NOMO-1 (cell line): ENCODE results near the gene CDC42BPA.
"Not testable (repeated sequence)": the region's sequence is repeated elsewhere in the genome, so short reads cannot be mapped to it uniquely, and the experiment has no call there.

Experiments
- DNase-seq, 2 experiments: peaks; one replicate each; lab custom pipeline; 2025; ENCODE audit not compliant: unreplicated experiment in 2 of 2; lab: John Stamatoyannopoulos, UW

Gene CDC42BPA

GRCh38 chr1:227003165-227003564 lies 315.1 kb downstream of the CDC42BPA start:
- no peak for DNase-seq

DNA sequence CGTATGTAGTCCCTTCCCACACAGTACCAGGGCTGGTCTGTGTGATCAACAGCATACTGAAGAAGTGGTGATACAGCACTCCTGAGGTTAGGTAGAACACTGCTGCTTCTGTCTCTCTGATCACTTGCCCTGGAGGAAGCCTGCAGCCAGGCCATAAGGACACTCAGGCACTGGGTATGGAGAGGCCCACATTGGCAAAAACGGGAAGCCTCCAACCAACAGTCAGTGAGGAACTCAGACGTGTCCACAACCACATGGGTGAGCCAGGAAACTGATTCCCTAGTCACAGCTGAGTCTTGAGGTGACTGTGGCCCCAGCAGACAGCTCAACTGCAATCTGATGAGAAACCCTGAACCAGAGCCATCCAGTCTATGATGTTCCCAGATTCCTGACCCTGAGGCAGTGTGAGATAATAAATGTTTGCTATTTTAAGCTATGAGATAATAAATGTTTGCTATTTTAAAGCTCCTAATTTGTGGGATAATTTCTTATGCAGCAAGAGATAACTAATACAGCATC lies 315.7 kb downstream of the CDC42BPA start:
- DNase-seq: peak; percentile 7 to 24

- not testable (repeated sequence) for DNase-seq
Observed at GRCh38 chr1:226999579-226999978, 318.7 kb downstream of the CDC42BPA start.

DNA sequence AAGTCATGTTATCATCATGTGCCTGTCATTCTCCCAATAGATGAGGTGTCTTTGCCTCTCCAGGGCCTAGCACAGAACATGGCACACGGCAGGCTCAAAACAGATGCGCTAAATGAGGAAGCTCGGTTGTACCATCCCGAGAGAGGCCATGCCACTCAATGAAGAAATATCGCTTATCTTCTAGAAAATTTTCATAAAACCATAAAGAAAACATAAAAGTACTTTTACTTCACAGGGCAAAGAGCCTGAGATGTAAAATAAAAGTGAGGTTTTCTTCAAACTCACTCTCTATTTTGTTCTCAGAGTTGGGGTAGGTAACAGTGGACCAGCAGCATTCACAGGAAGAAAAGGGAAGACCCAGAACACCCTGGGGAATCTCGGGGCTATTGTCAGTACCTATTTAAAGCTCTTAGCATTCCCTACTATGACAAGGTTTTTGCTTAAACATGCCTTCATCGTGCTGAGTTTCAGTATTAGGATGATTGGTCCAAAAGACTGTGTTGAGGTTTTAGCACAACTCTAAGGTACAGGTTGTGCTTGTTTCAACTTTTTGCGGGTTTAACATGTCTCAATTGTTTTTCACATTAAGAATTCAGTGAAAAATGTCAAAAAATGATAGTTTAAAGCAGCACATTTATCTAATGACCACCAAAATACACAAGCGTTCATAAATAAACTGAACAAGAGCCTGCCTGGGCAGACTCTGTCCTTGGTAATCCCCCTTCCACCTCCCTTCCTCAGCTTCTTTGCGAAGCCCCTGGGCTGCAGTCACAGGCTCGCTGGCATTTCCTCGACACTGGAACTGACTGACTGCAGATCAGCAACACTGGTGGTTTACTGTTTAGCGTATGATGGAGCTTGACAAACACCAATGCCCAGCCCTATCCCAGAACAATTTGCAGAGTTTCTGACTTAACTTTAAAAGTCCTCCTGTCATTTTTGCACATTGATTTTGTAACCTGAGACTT lies 322.6 kb downstream of the CDC42BPA start:
- DNase-seq: no peak

- DNase-seq: no peak
Observed at GRCh38 chr1:226994586-226995364, 323.5 kb downstream of the CDC42BPA start.

GRCh38 chr1:226993814-226994585 lies 324.3 kb downstream of the CDC42BPA start:
- DNase-seq: no peak

GRCh38 chr1:226991920-226992319 lies 326.4 kb downstream of the CDC42BPA start:
- no peak for DNase-seq

DNA sequence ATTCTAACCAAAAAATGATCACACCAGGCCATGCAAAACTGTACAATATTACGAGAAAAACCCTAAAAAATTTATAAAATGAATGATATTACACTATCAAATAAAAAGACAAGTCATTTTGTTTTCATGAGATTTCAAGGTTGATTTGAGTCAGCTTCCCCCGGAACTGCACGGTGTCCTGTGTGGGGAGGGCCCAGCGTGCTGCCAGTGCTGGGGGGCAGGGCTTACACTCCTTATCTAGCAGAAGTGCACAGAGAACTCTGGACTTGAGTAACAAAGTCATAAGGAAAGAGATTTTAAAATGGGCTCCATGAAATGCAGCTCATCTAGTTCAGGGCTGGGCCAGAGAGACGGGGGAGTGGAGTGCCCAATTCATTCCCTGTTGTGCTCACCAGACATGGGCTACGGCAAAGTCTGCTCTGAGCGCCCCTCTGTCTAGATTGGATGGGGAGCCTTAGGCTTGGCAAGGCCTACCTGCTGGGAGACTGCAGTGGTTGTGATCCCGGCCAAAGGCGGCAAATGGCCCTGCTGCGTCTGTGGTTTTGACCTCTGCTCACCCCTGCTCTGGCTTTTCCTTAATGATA lies 328.1 kb downstream of the CDC42BPA start:
- peak; percentile 12 to 25 for DNase-seq

GRCh38 chr1:226989085-226989920 lies 329.0 kb downstream of the CDC42BPA start:
- peak in 1 of 2 experiments; percentile 10 for DNase-seq

GRCh38 chr1:226988334-226988666 lies 330.0 kb downstream of the CDC42BPA start:
- no peak for DNase-seq

GRCh38 chr1:226987623-226988333 lies 330.5 kb downstream of the CDC42BPA start:
- DNase-seq: no peak

- DNase-seq: no peak
Observed at GRCh38 chr1:226987179-226987536, 331.1 kb downstream of the CDC42BPA start.

GRCh38 chr1:226986496-226987178 lies 331.7 kb downstream of the CDC42BPA start:
- DNase-seq: no peak

DNA sequence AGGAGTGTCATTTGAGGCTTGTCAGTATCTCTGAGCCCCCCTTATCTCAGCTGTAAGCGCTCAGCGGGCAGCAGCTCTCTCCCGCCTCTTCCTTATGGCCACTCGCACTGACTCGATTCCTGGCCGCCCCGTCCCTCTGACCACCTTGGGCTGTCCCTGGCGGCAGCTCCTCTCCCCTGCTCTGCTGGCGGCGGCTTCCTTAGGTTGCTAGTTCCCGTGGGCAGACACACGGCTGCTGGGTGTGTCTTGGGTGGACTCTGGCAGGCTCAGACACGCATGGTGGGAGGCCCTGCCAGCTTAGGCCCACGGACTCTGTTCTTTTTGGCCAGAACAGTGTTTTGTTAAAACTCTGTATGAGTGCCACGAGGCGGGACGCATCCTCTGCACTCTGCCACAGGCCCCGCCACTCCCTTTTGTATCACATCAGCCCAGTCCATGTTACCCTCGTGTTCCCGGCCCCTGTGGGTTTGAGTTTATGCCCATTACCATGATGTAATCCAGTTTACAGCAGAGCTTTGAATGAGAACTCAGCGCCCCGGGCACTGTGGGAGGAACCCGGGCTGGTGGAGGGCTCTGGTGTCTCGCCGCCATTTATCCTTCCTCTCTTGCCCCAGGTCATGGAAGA lies 332.3 kb downstream of the CDC42BPA start:
- no peak for DNase-seq

DNA sequence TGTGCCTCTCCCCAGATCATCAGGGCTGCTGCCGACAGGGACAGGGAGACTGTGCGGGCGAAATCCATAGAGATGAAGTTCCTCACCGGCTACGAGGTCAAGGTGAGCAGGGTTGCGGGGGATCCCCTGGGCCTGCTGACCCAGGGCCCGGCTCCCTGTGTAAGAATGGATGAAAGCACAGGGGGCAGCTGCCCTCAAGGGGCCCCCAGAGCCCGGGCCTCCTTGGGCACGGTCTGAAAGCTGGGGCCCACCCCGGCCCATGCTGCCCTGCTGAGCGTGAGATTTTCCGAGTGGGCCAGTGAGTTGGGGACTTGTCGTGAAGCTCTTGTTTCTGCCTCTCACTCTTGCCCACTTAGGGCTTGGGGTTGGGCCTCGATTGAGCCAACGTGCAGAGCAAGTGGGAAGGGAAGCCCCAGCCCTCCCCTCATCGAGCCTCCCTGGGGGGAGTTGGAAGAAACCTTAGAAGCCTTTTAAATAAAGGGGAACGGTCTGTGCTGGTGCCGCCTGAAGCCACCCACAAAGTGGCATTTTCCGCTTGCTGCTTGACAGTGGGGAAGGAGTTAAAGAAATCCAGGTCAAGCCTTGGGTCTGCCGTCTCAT lies 333.0 kb downstream of the CDC42BPA start:
- DNase-seq: no peak

DNA sequence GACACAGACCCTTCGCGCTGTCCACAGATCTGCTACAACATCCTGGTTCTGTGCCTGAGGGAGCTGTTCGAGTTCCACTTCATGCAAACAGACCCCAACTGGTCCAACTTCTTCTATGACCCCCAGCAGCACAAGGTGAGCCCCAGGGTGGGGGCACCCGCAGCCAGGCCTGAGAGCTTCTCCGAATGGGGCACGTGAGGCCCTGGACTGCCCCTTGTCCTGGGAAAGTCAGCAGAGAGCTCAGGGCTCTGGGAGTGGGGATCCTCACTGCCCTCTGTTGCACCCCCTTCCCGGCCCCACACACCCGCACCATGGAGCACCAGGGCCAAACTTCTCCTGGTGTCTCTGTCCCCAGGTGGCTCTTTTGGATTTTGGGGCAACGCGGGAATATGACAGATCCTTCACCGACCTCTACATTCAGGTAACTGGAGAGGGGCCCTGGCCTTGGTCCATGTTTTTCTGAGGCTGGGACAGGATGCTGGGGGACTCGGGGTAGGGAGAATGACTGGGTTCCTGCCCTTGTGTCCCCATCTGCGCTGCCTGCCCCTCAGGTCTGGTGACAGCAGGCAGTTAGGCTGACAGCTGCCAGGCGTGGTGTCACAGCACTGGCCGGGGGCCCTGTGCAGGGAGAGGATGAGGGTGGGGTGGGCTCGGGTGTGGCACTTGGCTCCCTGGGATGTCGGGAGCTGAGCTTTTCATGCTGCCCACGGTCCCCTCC lies 333.6 kb downstream of the CDC42BPA start:
- no peak for DNase-seq

GRCh38 chr1:226983992-226984364 lies 334.3 kb downstream of the CDC42BPA start:
- no peak for DNase-seq
